ENCODE data around the gene KRT4. TPM values are rescaled to one million over a fixed set of nuclear protein-coding genes. Genes with fewer than 3 reads are reported as not detected.

Gene KRT4
- total and polyA plus RNA-seq, 2 experiments from 2014 or later, result 4.2 to 8.7 TPM

- H3K9me2 ChIP-seq (replicated peaks; ENCODE audit: insufficient read depth), result no peaks in the 10 kb centered on the region
- peak; percentile 29 for DNase-seq (ENCODE audit: low spot score)
- H3K79me2 ChIP-seq, result no peaks in the 10 kb centered on the region
- 20% methylated on average over 7 of the region's 7 CpGs for WGBS (ENCODE audit: low lambda C conversion rate, missing lambda C conversion rate)
- H3K27ac ChIP-seq, result no peak overlapping the region
- H3K4me1 ChIP-seq (ENCODE audit: insufficient read depth), result peaks cover 21% of the 10 kb centered on the region
- TF ChIP-seq EZH2phosphoT487 (IDR thresholded peaks at IDR 0.05; ENCODE audit: low read depth, severe bottlenecking, unreplicated experiment) (no peak), EZH2 (IDR thresholded peaks at IDR 0.05; ENCODE audit: borderline replicate concordance) (no peak), CTCF (IDR thresholded peaks at IDR 0.05; ENCODE audit: poor library complexity) (no peak)
- no peaks in the 10 kb centered on the region for H3K36me3 ChIP-seq (replicated peaks; ENCODE audit: insufficient read depth, low read depth)
- no peaks in the 10 kb centered on the region for H4K20me1 ChIP-seq (ENCODE audit: insufficient read depth, poor library complexity, severe bottlenecking)
- H3K27me3 ChIP-seq, result peaks cover 6% of the 10 kb centered on the region
- H3K4me3 ChIP-seq, result no peak overlapping the region
- no peaks in the 10 kb centered on the region for H3K9me3 ChIP-seq (ENCODE audit: low read depth)
- H3K4me2 ChIP-seq, result peak overlapping the region; percentile 45
- H2AFZ ChIP-seq, result no peak overlapping the region
These were observed 4.5 kb upstream of the KRT4 start for GRCh38 chr12:52818388-52818787.

GRCh38 chr12:52817699-52818238, 3.9 kb upstream of the KRT4 start:
- no peaks in the 10 kb centered on the region for H3K9me2 ChIP-seq (replicated peaks; ENCODE audit: insufficient read depth)
- H4K20me1 ChIP-seq (ENCODE audit: insufficient read depth, poor library complexity, severe bottlenecking), result no peaks in the 10 kb centered on the region
- H3K9me3 ChIP-seq (ENCODE audit: low read depth), result no peaks in the 10 kb centered on the region
- H3K4me3 ChIP-seq, result no peak overlapping the region
- H3K79me2 ChIP-seq, result no peaks in the 10 kb centered on the region
- DNase-seq (ENCODE audit: low spot score), result no peak
- peaks cover 4% of the 10 kb centered on the region for H3K27me3 ChIP-seq
- H3K27ac ChIP-seq, result no peak overlapping the region
- 83% methylated on average over 2 of the region's 2 CpGs for WGBS (ENCODE audit: low lambda C conversion rate, missing lambda C conversion rate)
- no peak for TF ChIP-seq EZH2 (IDR thresholded peaks at IDR 0.05; ENCODE audit: borderline replicate concordance)
- no peak for TF ChIP-seq EZH2phosphoT487 (IDR thresholded peaks at IDR 0.05; ENCODE audit: low read depth, severe bottlenecking, unreplicated experiment)
- TF ChIP-seq CTCF (IDR thresholded peaks at IDR 0.05; ENCODE audit: poor library complexity), result no peak
- H3K4me1 ChIP-seq (ENCODE audit: insufficient read depth), result peaks cover 21% of the 10 kb centered on the region
- no peak overlapping the region for H2AFZ ChIP-seq
- no peaks in the 10 kb centered on the region for H3K36me3 ChIP-seq (replicated peaks; ENCODE audit: insufficient read depth, low read depth)
- H3K4me2 ChIP-seq, result no peak overlapping the region

- 95% methylated on average over 8 of the region's 8 CpGs for WGBS (ENCODE audit: low lambda C conversion rate, missing lambda C conversion rate)
- H3K36me3 ChIP-seq (replicated peaks; ENCODE audit: insufficient read depth, low read depth), result no peaks in the 10 kb centered on the region
- no peaks in the 10 kb centered on the region for H4K20me1 ChIP-seq (ENCODE audit: insufficient read depth, poor library complexity, severe bottlenecking)
- H3K9me3 ChIP-seq (ENCODE audit: low read depth), result no peaks in the 10 kb centered on the region
- H3K27me3 ChIP-seq, result peaks cover 4% of the 10 kb centered on the region
- H3K27ac ChIP-seq, result no peak overlapping the region
- no peak overlapping the region for H3K4me2 ChIP-seq
- no peak overlapping the region for H3K4me3 ChIP-seq
- H3K4me1 ChIP-seq (ENCODE audit: insufficient read depth), result peaks cover 21% of the 10 kb centered on the region
- no peaks in the 10 kb centered on the region for H3K9me2 ChIP-seq (replicated peaks; ENCODE audit: insufficient read depth)
- H3K79me2 ChIP-seq, result no peaks in the 10 kb centered on the region
- no peak overlapping the region for H2AFZ ChIP-seq
- no peak for DNase-seq (ENCODE audit: low spot score)
- no peak for TF ChIP-seq CTCF (IDR thresholded peaks at IDR 0.05; ENCODE audit: poor library complexity)
- no peak for TF ChIP-seq EZH2 (IDR thresholded peaks at IDR 0.05; ENCODE audit: borderline replicate concordance)
- no peak for TF ChIP-seq EZH2phosphoT487 (IDR thresholded peaks at IDR 0.05; ENCODE audit: low read depth, severe bottlenecking, unreplicated experiment)
These were observed 3.2 kb upstream of the KRT4 start for GRCh38 chr12:52817003-52817698.
